NT2/D1 (cell line): ENCODE data around the gene PPDPF.

Experiments used
- SUZ12 ChIP-seq: IDR thresholded peaks from 2 replicates; pipeline ENCODE4 v1.6.1; 2011; ENCODE audit not compliant: insufficient read length, insufficient read depth; ENCODE audit errors: extremely low read depth
- YY1 ChIP-seq: IDR thresholded peaks from 2 replicates; pipeline ENCODE4 v1.6.1; 2011; ENCODE audit not compliant: insufficient read length, insufficient read depth
- ZNF274 ChIP-seq: IDR thresholded peaks from 2 replicates; pipeline ENCODE4 v1.6.1; 2011; ENCODE audit warnings: mild to moderate bottlenecking, low read depth, low read length

- TF ChIP-seq YY1 (no peak), ZNF274 (no peak), SUZ12 (no peak)
These were observed 23.9 kb upstream of the PPDPF start for GRCh38 chr20:63496596-63497120.
